Endothelial cell of umbilical vein (primary cell): Measurements from ENCODE around the gene PDE6B. TPM values are rescaled to one million over a fixed set of nuclear protein-coding genes. Genes with fewer than 3 reads are reported as not detected.

Experiments
- BruUV-seq: library from RNA; stranded (reverse); fragments of 400-500 nt; replicated peaks from 2 replicates; lab custom pipeline; 2021; lab: Mats Ljungman, UMichigan
- CTCF ChIA-PET: fragments of 300-600, 350-600 bp; sonication (Branson Sonifier 250); formaldehyde crosslinking; loops from one replicate; lab custom pipeline; 2021; ENCODE audit warnings: antibody characterized with exemption, inconsistent platforms; lab: Charles Lee
- POLR2A ChIA-PET: fragments of 300-600, 350-600 bp; sonication (Branson Sonifier 250); formaldehyde crosslinking; loops from one replicate; lab custom pipeline; 2021; ENCODE audit warnings: antibody characterized with exemption, inconsistent platforms; lab: Charles Lee
- DNase-seq: peaks from one replicate; pipeline ENCODE4 v3.0.0-alpha.2; 2011; ENCODE audit warnings: low read depth, low spot score
- FAIRE-seq: peaks from 2 replicates; lab custom pipeline; 2011; peaks lifted over from hg19 to GRCh38; lab: Jason Lieb, UNC
- H2AFZ ChIP-seq: 2 replicates; pipeline ENCODE4 v1.6.0; 2012; ENCODE audit warnings: low read depth, low read length, control low read depth, inconsistent platforms
- H3K27ac ChIP-seq: 2 replicates; pipeline ENCODE4 v1.5.1; 2011; ENCODE audit warnings: low read depth, mild to moderate bottlenecking, control low read depth, low read length, moderate library complexity; ENCODE audit not compliant: insufficient read depth
- H3K27me3 ChIP-seq, 2 experiments: 2 replicates each; pipeline versions ENCODE4 v1.6.0 to v1.6.1; 2011; ENCODE audit warnings: low read length in 2 of 2, mixed read lengths in 1 of 2; ENCODE audit not compliant: control insufficient read depth in 2 of 2, insufficient read depth in 2 of 2
- H3K36me3 ChIP-seq, 2 experiments: 2 replicates in 1 of 2; 3 replicates in 1 of 2; pipeline ENCODE4 v1.5.1; 2011; ENCODE audit warnings: low read length in 2 of 2, mild to moderate bottlenecking in 1 of 2, moderate library complexity in 1 of 2; ENCODE audit not compliant: control insufficient read depth in 2 of 2, insufficient read depth in 2 of 2; ENCODE audit errors: extremely low read depth in 1 of 2
- H3K4me1 ChIP-seq: 3 replicates; pipeline ENCODE4 v1.5.1; 2011; ENCODE audit warnings: mild to moderate bottlenecking, low read length; ENCODE audit not compliant: control insufficient read depth, insufficient read depth; ENCODE audit errors: extremely low read depth
- H3K4me2 ChIP-seq: 2 replicates; pipeline ENCODE4 v1.6.1; 2011; ENCODE audit warnings: low read length, control low read depth, mixed read lengths; ENCODE audit not compliant: insufficient read depth
- H3K4me3 ChIP-seq, 3 experiments: fragments of 200-600 bp in 1 of 3; sonication (generic), shearing (Covaris generic) in 1 of 3; replicated peaks in 1 of 3; 2 replicates each; pipeline ENCODE4 v1.5.1; 2011 to 2016; ENCODE audit warnings: control low read depth in 3 of 3, low read length in 3 of 3, mild to moderate bottlenecking in 2 of 3, inconsistent platforms in 1 of 3, low read depth in 1 of 3, moderate library complexity in 1 of 3; ENCODE audit not compliant: insufficient read depth in 1 of 3
- H3K79me2 ChIP-seq: 2 replicates; pipeline ENCODE4 v1.6.0; 2012; ENCODE audit warnings: low read length, inconsistent platforms; ENCODE audit not compliant: control insufficient read depth, insufficient read depth
- H3K9ac ChIP-seq: replicated peaks from 2 replicates; pipeline ENCODE3; 2011; ENCODE audit warnings: low read length, control low read depth; ENCODE audit not compliant: insufficient read depth; ENCODE audit errors: extremely low read depth
- H3K9me1 ChIP-seq: replicated peaks from 3 replicates; pipeline ENCODE4 v1.6.0; 2011; ENCODE audit warnings: mild to moderate bottlenecking, low read length; ENCODE audit not compliant: control insufficient read depth, insufficient read depth; ENCODE audit errors: extremely low read depth
- H3K9me3 ChIP-seq: replicated peaks from 2 replicates; pipeline ENCODE4 v1.5.1; 2012; ENCODE audit warnings: low read length, inconsistent platforms; ENCODE audit not compliant: control insufficient read depth, insufficient read depth
- H4K20me1 ChIP-seq: replicated peaks from 2 replicates; pipeline ENCODE3; 2011; ENCODE audit warnings: mild to moderate bottlenecking, low read length; ENCODE audit not compliant: control insufficient read depth, insufficient read depth; ENCODE audit errors: extremely low read depth
- CTCF ChIP-seq, 2 donors: IDR thresholded peaks; 1 replicate in 1 of 2; 2 replicates in 1 of 2; pipeline ENCODE4 v1.5.1; 2011; ENCODE audit warnings: low read length in 2 of 2, mild to moderate bottlenecking in 2 of 2, moderate library complexity in 2 of 2, control low read depth in 1 of 2, inconsistent platforms in 1 of 2, low read depth in 1 of 2; ENCODE audit not compliant: insufficient read depth in 1 of 2; ENCODE audit errors: extremely low read depth in 1 of 2
- EZH2 ChIP-seq: IDR thresholded peaks from 2 replicates; pipeline ENCODE4 v1.6.1; 2012; ENCODE audit warnings: borderline replicate concordance, low read depth, mild to moderate bottlenecking, moderate library complexity, low read length, inconsistent platforms; ENCODE audit not compliant: severe bottlenecking
- FOS ChIP-seq: IDR thresholded peaks from 2 replicates; pipeline ENCODE4 v1.6.1; 2011; ENCODE audit warnings: mild to moderate bottlenecking, low read length, moderate library complexity, borderline replicate concordance; ENCODE audit not compliant: insufficient read depth
- GATA2 ChIP-seq: IDR thresholded peaks from 2 replicates; pipeline ENCODE4 v1.7.0; 2011; ENCODE audit warnings: low read depth, mild to moderate bottlenecking, moderate library complexity, mixed read lengths, low read length; ENCODE audit not compliant: insufficient read length, insufficient read depth
- JUN ChIP-seq: IDR thresholded peaks from 2 replicates; pipeline ENCODE4 v1.6.1; 2011; ENCODE audit warnings: borderline replicate concordance, low read depth; ENCODE audit not compliant: insufficient read length, insufficient read depth
- MAX ChIP-seq: IDR thresholded peaks from 2 replicates; pipeline ENCODE4 v1.6.1; 2011; ENCODE audit not compliant: insufficient read depth, insufficient read length
- MYC ChIP-seq: IDR thresholded peaks from one replicate; pipeline ENCODE4 v1.6.1; 2011; ENCODE audit warnings: mild to moderate bottlenecking, low read depth, low read length
- POLR2A ChIP-seq: IDR thresholded peaks from 2 replicates; pipeline ENCODE4 v1.6.1; 2012; ENCODE audit warnings: low read depth, mild to moderate bottlenecking, control low read depth, low read length
- POLR2AphosphoS5 ChIP-seq: IDR thresholded peaks from 2 replicates; pipeline ENCODE4 v1.6.1; 2012; ENCODE audit warnings: low read depth, mild to moderate bottlenecking, control low read depth, low read length, moderate library complexity; ENCODE audit not compliant: insufficient read depth
- dilution Hi-C: fragments of 300-500 bp; cut with MboI; formaldehyde crosslinking; loops from one replicate; pipeline ENCODE4 v1.15.0; 2019; ENCODE audit warnings: low sequenced_read_pairs; ENCODE audit not compliant: extremely low pct_ligation_motif_present
- intact Hi-C: fragments of 100-400 bp; cut with micrococcal nuclease; formaldehyde crosslinking; loops from one replicate; pipeline ENCODE4 v1.10.0; 2022
- polyA plus RNA-seq, 4 experiments: library from polyadenylated mRNA; depleted of rRNA in 3 of 4; stranded (reverse) in 3 of 4; unstranded in 1 of 4; fragments of >200 nt; gene quantifications; 2 replicates each; pipeline versions ENCODE4 v1.2.1 to v1.2.3, GENCODE V29; 2011 to 2012; ENCODE audit warnings: missing spikeins in 1 of 4
- total RNA-seq: library from RNA; stranded (reverse); gene quantifications from 2 replicates; pipeline ENCODE4 v1.2.3, GENCODE V29; 2021

Gene PDE6B
- total and polyA plus RNA-seq, 2 donors (not counting 3 experiments of a cell fraction or from before 2014, with no cell fraction given) = 0.77 to 1.8 TPM

GRCh38 chr4:686413-687040 lies 61.2 kb downstream of the PDE6B start:
- no peaks in the 10 kb centered on the region for H3K9me1 ChIP-seq
- dilution Hi-C loops (no loop called here), intact Hi-C loops (loop anchor here (1.0 kb wide), 1 partner anchor 19 kb away; the partner anchor contains the start of gene PCGF3)
- DNase-seq = no peak
- H3K9me3 ChIP-seq = no peaks in the 10 kb centered on the region
- no peak overlapping the region for H3K9ac ChIP-seq
- FAIRE-seq = no peak
- H3K79me2 ChIP-seq = no peaks in the 10 kb centered on the region
- no peak overlapping the region for H3K4me2 ChIP-seq
- BruUV-seq = no TSS peak
- H3K4me3 ChIP-seq = no peak overlapping the region
- no peaks in the 10 kb centered on the region for H4K20me1 ChIP-seq
- H3K4me1 ChIP-seq = peaks cover 14% of the 10 kb centered on the region
- ChIA-PET POLR2A (no interaction called here), CTCF (interaction anchor here (0.9 to 1.2 kb wide), 2 partner anchors 12 to 16 kb away, joined by 3 to 4 read pairs; partner anchors contain the start of genes ATP5ME and MYL5)
- no peak overlapping the region for H3K27ac ChIP-seq
- H3K27me3 ChIP-seq = no peaks in the 10 kb centered on the region
- no peaks in the 10 kb centered on the region for H3K36me3 ChIP-seq
- TF ChIP-seq MYC (no peak), CTCF (IDR thresholded peaks at IDR 0.05; ENCODE audit: extremely low read depth in 1 of 2, insufficient read depth in 1 of 2, low read depth in 1 of 2, low read length in 2 of 2) (no peak), POLR2AphosphoS5 (no peak), MAX (no peak), JUN (no peak), POLR2A (no peak), GATA2 (no peak), FOS (no peak), EZH2 (no peak)
- H2AFZ ChIP-seq = no peak overlapping the region
